HUES6 (cell line): ENCODE measurements around the gene HPS4.
A peak's percentile ranks its signal among the peaks of the same experiment; 100 is the strongest.

ENCODE experiments used
- H3K27ac ChIP-seq: 2 replicates; pipeline ENCODE4 v1.7.0; 2013; ENCODE audit warnings: low read depth, mild to moderate bottlenecking, low read length, inconsistent platforms
- H3K27me3 ChIP-seq: 2 replicates; pipeline ENCODE4 v1.6.1; 2013; ENCODE audit warnings: low read length; ENCODE audit not compliant: control insufficient read depth, insufficient read depth
- H3K36me3 ChIP-seq: 2 replicates; pipeline ENCODE4 v1.6.1; 2013; ENCODE audit warnings: low read length; ENCODE audit not compliant: control insufficient read depth, insufficient read depth
- H3K4me1 ChIP-seq: 2 replicates; pipeline ENCODE4 v1.6.1; 2013; ENCODE audit warnings: low read length; ENCODE audit not compliant: control insufficient read depth, insufficient read depth
- H3K4me3 ChIP-seq: 2 replicates; pipeline ENCODE4 v1.5.1; 2013; ENCODE audit warnings: low read depth, low read length
- H3K9ac ChIP-seq: one replicate; pipeline ENCODE4 v1.6.1; 2013; ENCODE audit warnings: mild to moderate bottlenecking, low read length
- H3K9me3 ChIP-seq: 2 replicates; pipeline ENCODE4 v1.6.1; 2013; ENCODE audit warnings: low read depth, low read length; ENCODE audit not compliant: control insufficient read depth, insufficient read depth

Gene HPS4

DNA sequence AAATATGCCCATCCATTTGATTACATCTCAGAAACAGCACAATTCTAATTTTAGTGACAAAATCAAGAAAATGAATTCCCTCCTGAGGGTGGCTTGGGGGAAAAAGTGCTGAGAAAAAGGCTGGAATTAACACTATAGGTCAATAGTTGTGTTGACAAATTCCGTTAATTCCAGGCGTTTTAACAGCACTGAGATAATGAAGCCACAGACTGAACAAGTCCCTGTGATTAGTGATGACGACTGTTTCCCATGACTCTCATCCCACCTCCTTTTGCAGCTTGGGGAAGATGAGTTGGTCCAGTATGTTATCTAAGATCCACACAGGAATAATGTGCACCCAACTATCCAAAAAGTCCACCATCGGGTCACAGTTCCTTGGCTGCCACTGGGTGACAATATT lies 12.9 kb upstream of the HPS4 start:
- H3K9ac ChIP-seq = no peak overlapping the region

DNA sequence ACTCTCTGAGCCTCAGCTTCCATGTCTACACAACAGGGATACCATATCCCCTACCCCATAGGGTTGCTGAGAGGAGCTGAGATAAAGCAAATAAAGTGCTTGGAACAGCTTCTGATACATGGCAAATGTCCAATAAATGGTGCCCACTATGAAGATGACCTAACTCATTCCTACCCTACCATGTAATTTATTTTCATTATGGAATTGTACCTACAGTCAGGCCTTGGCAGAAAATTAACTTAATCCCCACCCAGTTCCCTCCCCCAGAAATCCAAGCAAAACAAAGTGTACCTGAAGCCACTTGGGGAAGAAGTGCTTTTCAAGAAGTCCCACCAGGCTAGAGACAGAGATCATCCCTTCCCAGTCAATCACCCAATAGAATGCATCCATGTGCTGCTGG lies 10.9 kb upstream of the HPS4 start:
- Histone ChIP-seq H3K27ac (no peak overlapping the region), H3K36me3 (peaks cover 92% of the 10 kb centered on the region), H3K4me1 (no peaks in the 10 kb centered on the region), H3K9me3 (no peaks in the 10 kb centered on the region), H3K27me3 (no peaks in the 10 kb centered on the region), H3K9ac (no peak overlapping the region), H3K4me3 (no peak overlapping the region)

More for the DNA sequence above, 12.9 kb upstream of the HPS4 start:
- H3K9me3 ChIP-seq = no peaks in the 10 kb centered on the region
- H3K27me3 ChIP-seq = no peaks in the 10 kb centered on the region
- H3K4me1 ChIP-seq = no peaks in the 10 kb centered on the region
- H3K27ac ChIP-seq = no peak overlapping the region
- no peak overlapping the region for H3K4me3 ChIP-seq
- H3K36me3 ChIP-seq = peaks cover 91% of the 10 kb centered on the region

DNA sequence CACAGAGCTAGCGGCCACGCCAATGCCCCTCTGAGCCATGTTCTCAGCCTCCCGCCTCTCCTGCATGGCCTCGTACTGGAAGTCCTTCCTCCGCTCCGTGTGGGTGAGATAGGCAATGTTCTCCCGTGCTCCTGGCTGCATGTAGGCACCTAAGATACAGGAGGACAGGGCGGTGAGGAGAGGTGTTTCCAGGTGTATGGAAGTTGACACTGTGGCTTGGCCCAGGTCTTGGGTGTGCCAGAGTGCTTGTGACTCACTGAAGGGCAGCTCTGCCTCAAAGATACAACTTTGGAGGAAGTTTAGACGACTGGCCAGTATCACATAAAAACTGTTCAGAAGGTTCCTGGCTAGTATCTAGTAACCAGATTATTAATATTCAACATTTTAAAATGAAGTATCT lies 8.6 kb upstream of the HPS4 start:
- H3K27me3 ChIP-seq = no peaks in the 10 kb centered on the region
- no peak overlapping the region for H3K9ac ChIP-seq
- no peak overlapping the region for H3K27ac ChIP-seq
- H3K36me3 ChIP-seq = peaks cover 98% of the 10 kb centered on the region
- H3K9me3 ChIP-seq = no peaks in the 10 kb centered on the region
- no peaks in the 10 kb centered on the region for H3K4me1 ChIP-seq
- H3K4me3 ChIP-seq = no peak overlapping the region

DNA sequence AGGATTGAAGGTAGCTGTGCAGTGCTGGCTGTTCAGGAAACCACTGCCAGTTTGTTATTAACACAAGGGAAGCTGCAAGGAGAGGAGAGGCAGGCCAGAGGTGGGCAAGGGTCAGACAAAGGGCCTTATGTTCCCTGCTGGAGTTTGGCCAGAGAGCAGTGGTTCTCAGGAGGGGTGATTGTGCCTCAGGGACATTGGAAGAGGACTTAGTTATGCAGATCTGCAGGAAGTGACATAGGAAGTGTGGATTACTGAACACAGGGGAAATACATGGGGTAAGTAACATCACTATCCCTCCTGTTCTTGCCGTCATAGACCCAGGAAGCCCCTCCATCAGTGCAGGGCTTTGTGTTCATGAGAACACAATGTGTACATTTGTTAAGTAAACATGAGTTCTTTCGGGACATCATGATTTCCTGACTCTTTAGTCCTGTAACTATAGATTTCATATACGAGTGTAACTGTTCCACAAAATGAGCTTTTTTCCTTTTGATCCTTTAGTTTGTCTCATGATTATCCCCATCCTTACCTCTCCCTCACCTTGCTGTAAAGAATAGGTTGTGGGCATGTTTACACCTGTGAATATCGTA lies 6.0 kb upstream of the HPS4 start:
- H3K9me3 ChIP-seq = no peaks in the 10 kb centered on the region
- no peaks in the 10 kb centered on the region for H3K27me3 ChIP-seq
- peaks cover 1% of the 10 kb centered on the region; the same call in 1 of the 2 replicates for H3K4me1 ChIP-seq
- no peak overlapping the region for H3K9ac ChIP-seq
- H3K4me3 ChIP-seq = no peak overlapping the region
- H3K27ac ChIP-seq = no peak overlapping the region
- H3K36me3 ChIP-seq = peaks cover 83% of the 10 kb centered on the region

- Histone ChIP-seq H3K27ac (no peak overlapping the region), H3K9me3 (no peaks in the 10 kb centered on the region), H3K27me3 (no peaks in the 10 kb centered on the region), H3K4me3 (no peak overlapping the region), H3K36me3 (peaks cover 69% of the 10 kb centered on the region), H3K9ac (no peak overlapping the region), H3K4me1 (peaks cover 5% of the 10 kb centered on the region; the same call in 1 of the 2 replicates)
These were observed 4.4 kb upstream of the HPS4 start for GRCh38 chr22:26487996-26488395.

GRCh38 chr22:26486394-26486793 lies 2.8 kb upstream of the HPS4 start:
- Histone ChIP-seq H3K36me3 (peaks cover 55% of the 10 kb centered on the region), H3K4me1 (peaks cover 15% of the 10 kb centered on the region; the same call in 1 of the 2 replicates), H3K9me3 (no peaks in the 10 kb centered on the region), H3K4me3 (no peak overlapping the region), H3K9ac (no peak overlapping the region), H3K27me3 (no peaks in the 10 kb centered on the region), H3K27ac (no peak overlapping the region)

- no peaks in the 10 kb centered on the region for H3K9me3 ChIP-seq
- H3K36me3 ChIP-seq = peaks cover 55% of the 10 kb centered on the region
- no peak overlapping the region for H3K9ac ChIP-seq
- no peak overlapping the region for H3K4me3 ChIP-seq
- H3K27ac ChIP-seq = no peak overlapping the region
- H3K4me1 ChIP-seq = peaks cover 20% of the 10 kb centered on the region
- no peaks in the 10 kb centered on the region for H3K27me3 ChIP-seq
These were observed 2.3 kb upstream of the HPS4 start for GRCh38 chr22:26485806-26486390.

DNA sequence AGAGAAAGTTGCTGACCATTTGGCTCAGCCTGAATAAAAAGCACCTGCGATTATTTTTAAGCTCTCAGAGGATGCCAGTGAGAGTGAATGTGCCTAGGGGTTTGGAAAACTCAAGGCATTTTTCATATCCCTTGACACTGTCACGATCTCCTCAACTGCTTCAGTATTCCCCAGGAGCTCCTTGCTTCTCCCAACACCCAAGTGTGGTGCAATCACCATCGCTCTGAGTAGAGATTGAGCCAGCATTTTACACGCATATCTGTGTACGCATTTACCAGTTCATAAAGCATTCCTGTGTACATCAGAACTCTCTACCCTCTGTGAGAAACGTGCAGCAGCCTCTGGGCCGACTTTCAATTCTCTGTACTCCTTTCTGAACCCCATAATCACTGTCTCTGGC lies 1.4 kb upstream of the HPS4 start:
- H3K27ac ChIP-seq = no peak overlapping the region
- peaks cover 26% of the 10 kb centered on the region for H3K4me1 ChIP-seq
- no peaks in the 10 kb centered on the region for H3K27me3 ChIP-seq
- H3K9ac ChIP-seq = no peak overlapping the region
- peaks cover 54% of the 10 kb centered on the region for H3K36me3 ChIP-seq
- H3K4me3 ChIP-seq = peak overlapping the region; percentile 92
- no peaks in the 10 kb centered on the region for H3K9me3 ChIP-seq

DNA sequence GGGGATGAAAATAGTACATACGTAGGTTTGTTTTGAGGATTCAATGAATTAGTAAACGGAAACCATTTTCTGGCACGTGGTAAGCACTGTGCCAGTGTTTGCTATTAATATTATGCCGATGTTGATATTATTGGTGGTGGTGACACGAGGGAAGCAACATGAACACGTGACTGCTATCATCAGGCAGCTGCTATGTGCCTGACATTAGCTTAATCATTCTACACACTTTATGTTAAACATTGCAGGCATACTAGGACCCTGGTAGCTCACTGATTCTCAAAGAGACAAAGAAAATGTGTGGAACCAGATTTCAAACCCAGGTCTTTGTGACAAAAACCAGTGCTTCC lies 750 bp upstream of the HPS4 start:
- peak overlapping the region; percentile 80; the same call in 1 of the 2 replicates for H3K27ac ChIP-seq
- H3K9me3 ChIP-seq = no peaks in the 10 kb centered on the region
- H3K36me3 ChIP-seq = peaks cover 47% of the 10 kb centered on the region
- H3K4me1 ChIP-seq = peaks cover 29% of the 10 kb centered on the region
- H3K27me3 ChIP-seq = no peaks in the 10 kb centered on the region
- peak overlapping the region; percentile 84 for H3K9ac ChIP-seq
- H3K4me3 ChIP-seq = peak overlapping the region; percentile 92

GRCh38 chr22:26483043-26483438 lies 542 bp downstream of the HPS4 start:
- Histone ChIP-seq H3K36me3 (peaks cover 44% of the 10 kb centered on the region), H3K4me3 (peak overlapping the region; percentile 92), H3K27ac (peak overlapping the region; percentile 80), H3K9me3 (no peaks in the 10 kb centered on the region), H3K4me1 (peaks cover 29% of the 10 kb centered on the region), H3K27me3 (no peaks in the 10 kb centered on the region), H3K9ac (peak overlapping the region; percentile 84)

GRCh38 chr22:26482161-26482560 lies 1.4 kb downstream of the HPS4 start:
- Histone ChIP-seq H3K27me3 (no peaks in the 10 kb centered on the region), H3K36me3 (peaks cover 44% of the 10 kb centered on the region), H3K4me3 (peak overlapping the region; percentile 92; the same call in 1 of the 2 replicates), H3K27ac (no peak overlapping the region), H3K4me1 (peaks cover 29% of the 10 kb centered on the region), H3K9me3 (no peaks in the 10 kb centered on the region), H3K9ac (no peak overlapping the region)
